Naive B cell (primary cell): ENCODE measurements around the gene ATP13A3. TPM values are rescaled to one million over a fixed set of nuclear protein-coding genes. Genes with fewer than 3 reads are reported as not detected.

Source experiments
- ATAC-seq, 2 donors: fragments of 150-1000 bp; cut with Tn5 transposase; 2 replicates each; pipeline ENCODE4 v1.10.0; 2021; ENCODE audit warnings: low read depth in 2 of 2, mild to moderate bottlenecking in 2 of 2, moderate library complexity in 2 of 2
- DNase-seq: peaks from one replicate; pipeline ENCODE4 v3.0.0; 2022
- H3K27ac Mint-ChIP-seq, 6 donors: one replicate each; pipeline ENCODE4 v1.8.0; 2020 to 2022; ENCODE audit warnings: mild to moderate bottlenecking in 6 of 6, mixed read lengths in 6 of 6, moderate library complexity in 5 of 6, inconsistent platforms in 2 of 6
- H3K27me3 Mint-ChIP-seq, 3 donors: one replicate each; pipeline ENCODE4 v1.8.0; 2021 to 2022; ENCODE audit warnings: mixed read lengths in 3 of 3, mild to moderate bottlenecking in 1 of 3
- H3K36me3 Mint-ChIP-seq, 2 donors: one replicate each; pipeline ENCODE4 v1.8.0; 2020 to 2022; ENCODE audit warnings: mixed read lengths in 2 of 2, inconsistent platforms in 1 of 2, mild to moderate bottlenecking in 1 of 2
- H3K4me1 Mint-ChIP-seq, 3 donors: one replicate each; pipeline ENCODE4 v1.8.0; 2020 to 2022; ENCODE audit warnings: mixed read lengths in 3 of 3, inconsistent platforms in 1 of 3, mild to moderate bottlenecking in 1 of 3, moderate library complexity in 1 of 3
- H3K4me3 Mint-ChIP-seq, 8 donors: one replicate each; pipeline ENCODE4 v1.8.0; 2020 to 2022; ENCODE audit warnings: mild to moderate bottlenecking in 8 of 8, mixed read lengths in 8 of 8, moderate library complexity in 8 of 8, inconsistent platforms in 2 of 8
- H3K9me3 Mint-ChIP-seq, 7 donors: one replicate each; pipeline ENCODE4 v1.8.0; 2020 to 2022; ENCODE audit warnings: mixed read lengths in 7 of 7, mild to moderate bottlenecking in 5 of 7, inconsistent platforms in 2 of 7, moderate library complexity in 1 of 7
- polyA plus RNA-seq, 6 donors: library from polyadenylated mRNA; unstranded; fragments of 300-500 nt; fragmentation: Illumina TruSeq; gene quantifications; one replicate each; pipeline ENCODE4 v1.2.3, GENCODE V29; 2021; ENCODE audit warnings: low read depth in 6 of 6

The ATP13A3 gene
- polyA plus RNA-seq, 6 donors from 2014 or later, result 3.1 to 6.6 (median 5.0) TPM

DNA sequence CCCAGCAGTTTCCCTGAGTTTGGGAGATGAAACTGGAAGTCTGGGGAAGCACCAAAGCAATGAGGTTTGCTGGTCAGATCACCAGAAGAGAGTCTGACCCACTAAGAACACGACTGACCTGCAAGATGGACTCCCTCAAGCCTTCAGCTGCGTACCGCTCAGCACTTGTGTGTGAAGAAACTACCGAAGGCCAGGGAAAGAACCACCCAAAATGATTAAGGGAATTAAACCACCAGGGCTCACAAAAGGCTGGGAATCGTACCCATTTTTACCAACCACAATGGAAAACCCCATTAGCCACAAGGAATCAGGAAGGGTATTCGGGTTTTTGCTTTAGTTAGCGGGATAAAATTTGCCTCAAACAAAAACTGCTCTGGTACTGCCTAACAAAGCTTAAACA lies 21.6 kb downstream of the ATP13A3 start:
- Mint-ChIP-seq H3K4me3 (no peak overlapping the region), H3K27ac (peak overlapping the region in 1 of 6 donors; percentile 82), H3K9me3 (no peaks in the 10 kb centered on the region)

GRCh38 chr3:194464692-194465091 lies 22.1 kb downstream of the ATP13A3 start:
- no peak overlapping the region for H3K4me3 Mint-ChIP-seq
- no peak overlapping the region for H3K27ac Mint-ChIP-seq
- no peaks in the 10 kb centered on the region for H3K36me3 Mint-ChIP-seq
- DNase-seq, result no peak
- ATAC-seq, result no peak
- no peaks in the 10 kb centered on the region for H3K27me3 Mint-ChIP-seq
- H3K9me3 Mint-ChIP-seq, result no peaks in the 10 kb centered on the region
- peaks cover 4 to 17% (median 6%) of the 10 kb centered on the region in 3 donors for H3K4me1 Mint-ChIP-seq

More for the DNA sequence above, 21.6 kb downstream of the ATP13A3 start:
- DNase-seq (no peak), ATAC-seq (no peak)
- no peaks in the 10 kb centered on the region for H3K36me3 Mint-ChIP-seq
- H3K4me1 Mint-ChIP-seq, result peaks cover 4 to 17% (median 6%) of the 10 kb centered on the region in 3 donors
- H3K27me3 Mint-ChIP-seq, result no peaks in the 10 kb centered on the region

DNA sequence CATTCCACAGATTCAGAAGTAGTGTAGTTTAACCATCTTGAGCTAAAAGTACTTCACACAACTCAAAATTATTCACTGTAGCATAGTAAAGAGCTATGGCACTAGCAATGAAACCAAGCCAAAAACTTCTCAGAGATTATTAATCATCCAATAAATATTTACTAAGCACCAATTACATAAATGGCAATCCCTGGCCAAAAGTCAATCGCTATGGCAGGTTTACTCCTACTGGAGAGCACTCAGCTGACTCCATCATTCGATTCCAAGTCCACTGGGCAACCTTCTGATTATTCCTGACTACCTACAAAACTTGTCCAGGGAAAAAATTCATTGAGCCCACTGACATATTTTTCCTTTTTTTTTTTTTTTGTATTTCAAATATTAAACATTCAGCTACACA lies 23.9 kb downstream of the ATP13A3 start:
- H3K27ac Mint-ChIP-seq, result no peak overlapping the region
- peaks cover 4 to 17% (median 6%) of the 10 kb centered on the region in 3 donors for H3K4me1 Mint-ChIP-seq
- H3K27me3 Mint-ChIP-seq, result no peaks in the 10 kb centered on the region
- H3K36me3 Mint-ChIP-seq, result no peaks in the 10 kb centered on the region
- H3K9me3 Mint-ChIP-seq, result no peaks in the 10 kb centered on the region
- DNase-seq (no peak), ATAC-seq (no peak)
- H3K4me3 Mint-ChIP-seq, result no peak overlapping the region

DNA sequence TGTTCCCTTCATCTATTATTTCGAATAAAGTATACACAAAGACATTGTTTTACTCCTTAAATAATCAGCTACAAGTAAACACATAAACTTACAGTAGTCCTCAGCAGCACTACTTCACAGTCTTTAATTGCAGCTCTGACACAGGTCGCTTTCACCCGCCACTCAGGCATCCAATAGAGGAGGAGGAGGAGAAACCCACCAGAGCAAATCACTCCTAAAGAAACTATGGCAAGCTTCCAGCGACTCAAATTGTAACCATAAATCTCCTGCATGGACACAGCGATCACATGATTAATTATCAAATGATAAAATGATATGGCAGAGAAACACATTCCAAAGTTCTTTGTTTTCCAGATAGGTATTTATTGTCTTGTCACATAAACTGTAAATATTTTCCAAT lies 26.2 kb downstream of the ATP13A3 start:
- H3K27ac Mint-ChIP-seq, result no peak overlapping the region
- H3K36me3 Mint-ChIP-seq, result no peaks in the 10 kb centered on the region
- DNase-seq, result no peak
- H3K4me3 Mint-ChIP-seq, result no peak overlapping the region
- ATAC-seq, result no peak
- no peaks in the 10 kb centered on the region for H3K9me3 Mint-ChIP-seq
- peaks cover 0 to 7% (median 4%) of the 10 kb centered on the region in 3 donors for H3K4me1 Mint-ChIP-seq
- H3K27me3 Mint-ChIP-seq, result no peaks in the 10 kb centered on the region

- Mint-ChIP-seq H3K4me1 (no peaks in the 10 kb centered on the region), H3K36me3 (peaks cover 5 to 7% of the 10 kb centered on the region in 2 donors), H3K27ac (no peak overlapping the region), H3K4me3 (no peak overlapping the region), H3K27me3 (no peaks in the 10 kb centered on the region), H3K9me3 (no peaks in the 10 kb centered on the region)
- ATAC-seq, result no peak
- no peak for DNase-seq
Measured at GRCh38 chr3:194458131-194458530, 28.7 kb downstream of the ATP13A3 start.

DNA sequence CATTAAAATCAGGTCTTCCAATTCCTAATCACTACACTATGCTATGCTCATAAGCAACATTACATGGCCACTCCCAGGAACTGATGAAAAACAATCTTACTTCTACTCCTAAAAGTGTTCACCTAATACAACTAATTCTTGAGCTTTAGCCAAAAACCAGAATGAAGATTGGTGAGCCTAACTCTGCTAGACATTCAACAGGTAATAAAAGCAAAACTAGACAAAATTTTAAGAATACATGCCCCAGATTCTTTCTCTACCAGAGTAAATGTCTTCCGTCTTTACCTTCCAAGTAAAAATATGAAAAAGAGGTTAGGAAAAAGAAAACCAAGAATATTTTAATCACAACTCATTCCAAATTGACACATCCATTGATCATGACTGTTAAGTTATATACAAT lies 31.3 kb downstream of the ATP13A3 start:
- Mint-ChIP-seq H3K36me3 (peaks cover 15 to 17% of the 10 kb centered on the region in 2 donors), H3K4me3 (no peak overlapping the region), H3K27me3 (no peaks in the 10 kb centered on the region), H3K27ac (no peak overlapping the region), H3K9me3 (no peaks in the 10 kb centered on the region), H3K4me1 (no peaks in the 10 kb centered on the region)
- no peak for DNase-seq
- no peak for ATAC-seq

- no peak for ATAC-seq
- H3K4me3 Mint-ChIP-seq, result no peak overlapping the region
- peaks cover 8 to 9% (median 8%) of the 10 kb centered on the region in 3 donors for H3K4me1 Mint-ChIP-seq
- peaks cover 17 to 42% of the 10 kb centered on the region in 2 donors for H3K36me3 Mint-ChIP-seq
- no peaks in the 10 kb centered on the region for H3K27me3 Mint-ChIP-seq
- no peak for DNase-seq
- H3K9me3 Mint-ChIP-seq, result no peaks in the 10 kb centered on the region
- H3K27ac Mint-ChIP-seq, result no peak overlapping the region
Measured at GRCh38 chr3:194450341-194450740, 36.5 kb downstream of the ATP13A3 start.

DNA sequence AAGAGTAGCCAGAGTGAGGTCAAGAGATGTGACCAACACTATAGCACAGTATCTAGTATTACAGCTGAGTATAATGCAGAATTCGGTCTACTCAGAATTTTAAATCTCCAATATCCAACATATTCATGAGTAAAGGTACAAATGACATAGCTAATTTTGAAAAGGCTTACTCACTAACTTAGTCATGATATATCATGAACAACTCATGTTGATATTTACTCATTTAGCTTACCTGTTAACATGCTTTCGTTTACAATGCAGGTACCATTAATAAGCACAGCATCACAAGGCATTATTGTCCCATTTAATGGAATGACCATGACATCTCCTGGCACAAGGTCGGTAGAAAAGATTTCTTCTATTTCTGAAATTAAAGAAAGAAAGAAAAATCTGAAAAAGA lies 36.9 kb downstream of the ATP13A3 start:
- Mint-ChIP-seq H3K4me1 (peaks cover 8 to 9% (median 8%) of the 10 kb centered on the region in 3 donors), H3K27ac (peak overlapping the region in 2 of 6 donors; percentile 47 to 66), H3K9me3 (no peaks in the 10 kb centered on the region), H3K4me3 (no peak overlapping the region), H3K36me3 (peaks cover 21 to 46% of the 10 kb centered on the region in 2 donors), H3K27me3 (no peaks in the 10 kb centered on the region)
- DNase-seq (no peak), ATAC-seq (no peak)

DNA sequence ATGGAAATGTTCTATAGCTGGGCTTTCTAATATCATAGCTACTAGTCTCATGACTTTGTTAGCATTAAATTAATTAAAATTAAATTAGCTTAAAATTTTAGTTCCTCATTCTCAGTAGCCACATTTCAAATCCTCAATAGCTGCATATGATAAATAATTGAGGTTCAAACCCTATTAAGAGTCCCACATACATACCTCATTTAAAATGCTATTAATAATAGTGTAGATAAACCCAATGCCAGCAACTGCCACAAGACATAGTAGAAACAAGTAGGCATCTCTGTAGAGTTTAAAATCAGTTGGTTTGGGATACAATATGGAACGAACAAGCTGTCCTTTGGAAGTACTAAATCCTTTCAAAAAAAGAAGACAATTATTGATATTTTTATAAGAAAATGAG lies 39.1 kb downstream of the ATP13A3 start:
- Mint-ChIP-seq H3K4me3 (no peak overlapping the region), H3K36me3 (peaks cover 31 to 41% of the 10 kb centered on the region in 2 donors), H3K4me1 (peaks cover 8 to 9% (median 8%) of the 10 kb centered on the region in 3 donors), H3K9me3 (no peaks in the 10 kb centered on the region), H3K27ac (peak overlapping the region in 1 of 6 donors; percentile 67), H3K27me3 (no peaks in the 10 kb centered on the region)
- ATAC-seq, result no peak
- no peak for DNase-seq

- H3K36me3 Mint-ChIP-seq, result peaks cover 27 to 38% of the 10 kb centered on the region in 2 donors
Measured at GRCh38 chr3:194447161-194447560, 39.6 kb downstream of the ATP13A3 start.

DNA sequence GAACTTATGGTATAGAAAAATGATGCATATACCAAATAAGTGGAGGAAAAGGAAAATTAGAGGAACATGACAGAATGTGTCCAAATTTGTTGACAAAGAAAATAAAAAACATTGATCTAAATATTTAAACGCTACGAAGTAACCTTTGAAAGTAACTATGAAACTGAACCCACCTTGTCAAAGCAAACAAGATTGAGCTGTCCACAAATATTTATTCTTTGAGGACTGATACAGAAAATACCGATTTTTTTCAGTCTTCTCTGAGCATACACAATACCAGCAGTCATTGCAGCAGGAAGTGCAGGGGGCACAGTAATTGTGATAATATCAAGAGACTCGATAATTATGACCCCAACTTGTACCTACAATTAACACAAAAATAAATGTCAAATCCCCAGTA lies 40.0 kb downstream of the ATP13A3 start:
- Mint-ChIP-seq H3K4me1 (peaks cover 8 to 9% (median 8%) of the 10 kb centered on the region in 3 donors), H3K9me3 (no peaks in the 10 kb centered on the region), H3K4me3 (no peak overlapping the region), H3K27me3 (no peaks in the 10 kb centered on the region), H3K27ac (peak overlapping the region in 1 of 6 donors; percentile 6), H3K36me3 (peaks cover 27 to 36% of the 10 kb centered on the region in 2 donors)
- ATAC-seq, result no peak
- no peak for DNase-seq

More at GRCh38 chr3:194447161-194447560, 39.6 kb downstream of the ATP13A3 start:
- no peaks in the 10 kb centered on the region for H3K27me3 Mint-ChIP-seq
- no peak overlapping the region for H3K4me3 Mint-ChIP-seq
- peaks cover 8 to 9% (median 8%) of the 10 kb centered on the region in 3 donors for H3K4me1 Mint-ChIP-seq
- peak overlapping the region in 1 of 6 donors; percentile 67 for H3K27ac Mint-ChIP-seq
- no peaks in the 10 kb centered on the region for H3K9me3 Mint-ChIP-seq
- ATAC-seq (no peak), DNase-seq (no peak)

- Mint-ChIP-seq H3K4me3 (no peak overlapping the region), H3K27ac (peak overlapping the region in 1 of 6 donors; percentile 39), H3K4me1 (peaks cover 8 to 9% (median 8%) of the 10 kb centered on the region in 3 donors), H3K36me3 (peaks cover 27 to 33% of the 10 kb centered on the region in 2 donors), H3K27me3 (no peaks in the 10 kb centered on the region), H3K9me3 (no peaks in the 10 kb centered on the region)
- DNase-seq, result no peak
- no peak for ATAC-seq
Measured at GRCh38 chr3:194446172-194446571, 40.6 kb downstream of the ATP13A3 start.

DNA sequence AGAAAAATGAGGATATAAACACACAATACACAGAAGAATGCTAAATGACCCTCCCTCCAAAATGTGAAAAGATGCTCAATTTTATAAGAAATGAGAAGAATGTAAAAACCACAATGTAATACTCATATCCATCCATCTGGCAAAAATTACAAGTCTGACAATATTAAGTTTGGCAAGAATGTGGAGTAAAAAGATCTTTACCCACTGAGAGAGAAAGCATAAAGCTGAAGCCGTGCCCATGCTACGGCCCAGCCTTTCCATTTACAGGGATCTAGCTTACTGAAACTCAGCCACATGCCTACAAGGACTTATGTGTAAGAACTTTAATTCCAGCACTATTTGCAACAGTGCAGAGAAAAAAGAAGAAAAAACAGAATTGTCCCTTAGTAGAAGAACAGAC lies 42.9 kb downstream of the ATP13A3 start:
- H3K27ac Mint-ChIP-seq, result peak overlapping the region in 1 of 6 donors; percentile 31
- DNase-seq (no peak), ATAC-seq (no peak)
- H3K4me1 Mint-ChIP-seq, result peaks cover 0 to 2% (median 0%) of the 10 kb centered on the region in 3 donors
- peaks cover 34 to 44% of the 10 kb centered on the region in 2 donors for H3K36me3 Mint-ChIP-seq
- no peaks in the 10 kb centered on the region for H3K27me3 Mint-ChIP-seq
- H3K4me3 Mint-ChIP-seq, result no peak overlapping the region
- H3K9me3 Mint-ChIP-seq, result no peaks in the 10 kb centered on the region

GRCh38 chr3:194440756-194441155 lies 46.0 kb downstream of the ATP13A3 start:
- no peaks in the 10 kb centered on the region for H3K4me1 Mint-ChIP-seq
- no peaks in the 10 kb centered on the region for H3K9me3 Mint-ChIP-seq
- H3K27ac Mint-ChIP-seq, result peak overlapping the region in 1 of 6 donors; percentile 12

More at GRCh38 chr3:194440756-194441155, 46.0 kb downstream of the ATP13A3 start:
- Mint-ChIP-seq H3K36me3 (peaks cover 42 to 52% of the 10 kb centered on the region in 2 donors), H3K4me3 (no peak overlapping the region), H3K27me3 (no peaks in the 10 kb centered on the region)
- ATAC-seq (no peak), DNase-seq (no peak)
